ENCODE measurements around the gene TBKBP1.

DNA sequence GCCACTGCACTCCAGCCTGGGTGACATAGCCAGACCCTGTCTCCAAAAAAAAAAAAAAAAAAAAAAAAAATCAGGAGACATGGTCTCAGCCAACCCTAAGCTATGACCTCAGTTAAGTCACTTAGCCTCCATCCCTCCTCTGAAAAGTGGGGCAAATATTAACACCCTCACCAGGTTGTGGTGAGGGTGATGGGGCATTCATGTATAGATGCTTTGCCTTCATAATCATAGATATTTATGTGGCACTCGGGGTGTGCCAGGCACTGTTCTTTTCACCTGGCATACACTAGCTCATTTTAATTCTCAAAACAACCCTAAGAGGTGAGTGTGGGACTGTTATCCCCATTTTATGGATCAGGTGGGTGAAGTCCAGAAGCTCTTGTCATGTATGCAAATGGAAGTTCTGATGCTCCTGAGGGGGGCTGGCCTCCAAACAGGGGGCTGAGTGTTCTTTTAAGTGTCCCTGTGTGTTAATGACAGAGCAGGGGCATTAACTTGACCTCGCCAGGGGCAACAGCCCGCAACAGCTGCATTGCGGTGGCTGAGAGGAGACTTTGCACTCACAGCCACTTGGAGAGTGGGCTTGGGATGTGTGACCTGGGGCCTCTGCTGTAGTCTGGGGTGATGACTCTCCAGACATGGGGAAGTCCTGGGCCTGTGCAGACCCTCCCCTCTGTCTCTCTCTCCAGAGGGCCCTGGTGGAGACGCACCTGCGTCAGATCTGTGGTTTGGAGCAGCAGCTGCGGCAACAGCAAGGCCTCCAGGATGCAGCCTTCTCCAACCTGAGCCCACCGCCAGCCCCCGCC lies 4.1 kb downstream of the TBKBP1 start:
- TF ChIP-seq EP300 (IDR thresholded peaks at IDR 0.05; ENCODE audit: low read depth) = no peak
- TF ChIP-seq, protein P1, sequence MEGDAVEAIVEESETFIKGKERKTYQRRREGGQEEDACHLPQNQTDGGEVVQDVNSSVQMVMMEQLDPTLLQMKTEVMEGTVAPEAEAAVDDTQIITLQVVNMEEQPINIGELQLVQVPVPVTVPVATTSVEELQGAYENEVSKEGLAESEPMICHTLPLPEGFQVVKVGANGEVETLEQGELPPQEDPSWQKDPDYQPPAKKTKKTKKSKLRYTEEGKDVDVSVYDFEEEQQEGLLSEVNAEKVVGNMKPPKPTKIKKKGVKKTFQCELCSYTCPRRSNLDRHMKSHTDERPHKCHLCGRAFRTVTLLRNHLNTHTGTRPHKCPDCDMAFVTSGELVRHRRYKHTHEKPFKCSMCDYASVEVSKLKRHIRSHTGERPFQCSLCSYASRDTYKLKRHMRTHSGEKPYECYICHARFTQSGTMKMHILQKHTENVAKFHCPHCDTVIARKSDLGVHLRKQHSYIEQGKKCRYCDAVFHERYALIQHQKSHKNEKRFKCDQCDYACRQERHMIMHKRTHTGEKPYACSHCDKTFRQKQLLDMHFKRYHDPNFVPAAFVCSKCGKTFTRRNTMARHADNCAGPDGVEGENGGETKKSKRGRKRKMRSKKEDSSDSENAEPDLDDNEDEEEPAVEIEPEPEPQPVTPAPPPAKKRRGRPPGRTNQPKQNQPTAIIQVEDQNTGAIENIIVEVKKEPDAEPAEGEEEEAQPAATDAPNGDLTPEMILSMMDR (IDR thresholded peaks at IDR 0.05) = no peak

All from transverse colon (tissue), 3 donors.